Neural cell (in vitro differentiated cells): Measurements from ENCODE around the gene LHFPL4.

Experiments used
- CTCF ChIP-seq: fragments of 450-650 bp; IDR thresholded peaks from 2 replicates; pipeline ENCODE4 v1.5.1; 2014; ENCODE audit warnings: antibody characterized with exemption, mild to moderate bottlenecking, moderate library complexity; ENCODE audit not compliant: poor library complexity, severe bottlenecking
- EP300 ChIP-seq: fragments of 450-650 bp; conservative IDR thresholded peaks from 2 replicates; pipeline ENCODE4 v1.6.1; 2014; ENCODE audit warnings: antibody characterized with exemption, mild to moderate bottlenecking, moderate library complexity; ENCODE audit not compliant: poor library complexity, severe bottlenecking
- EZH2 ChIP-seq: fragments of 200-600, 300-800 bp; shearing (Covaris generic), sonication (generic); IDR thresholded peaks from 2 replicates; pipeline ENCODE4 v1.6.1; 2014; ENCODE audit warnings: antibody characterized with exemption, low read length, borderline replicate concordance, mild to moderate bottlenecking; ENCODE audit not compliant: insufficient read depth, poor library complexity, severe bottlenecking
- MXI1 ChIP-seq: fragments of 450-650 bp; conservative IDR thresholded peaks from 2 replicates; pipeline ENCODE4 v1.6.1; 2014; ENCODE audit warnings: antibody characterized with exemption, mild to moderate bottlenecking; ENCODE audit not compliant: poor library complexity, severe bottlenecking
- POLR2AphosphoS5 ChIP-seq: IDR thresholded peaks from 2 replicates; pipeline ENCODE4 v1.6.1; 2012
- RAD21 ChIP-seq: fragments of 450-650 bp; conservative IDR thresholded peaks from 2 replicates; pipeline ENCODE4 v1.6.1; 2014; ENCODE audit warnings: antibody characterized with exemption, mild to moderate bottlenecking, moderate library complexity
- REST ChIP-seq: IDR thresholded peaks from 2 replicates; pipeline ENCODE4 v1.6.1; 2012; ENCODE audit warnings: borderline replicate concordance
- SMC3 ChIP-seq: fragments of 450-650 bp; conservative IDR thresholded peaks from 2 replicates; pipeline ENCODE4 v1.6.1; 2014; ENCODE audit warnings: antibody characterized with exemption, mild to moderate bottlenecking, moderate library complexity; ENCODE audit not compliant: poor library complexity
- TAF1 ChIP-seq: IDR thresholded peaks from 2 replicates; pipeline ENCODE4 v1.6.1; 2012; ENCODE audit warnings: low read depth

DNA sequence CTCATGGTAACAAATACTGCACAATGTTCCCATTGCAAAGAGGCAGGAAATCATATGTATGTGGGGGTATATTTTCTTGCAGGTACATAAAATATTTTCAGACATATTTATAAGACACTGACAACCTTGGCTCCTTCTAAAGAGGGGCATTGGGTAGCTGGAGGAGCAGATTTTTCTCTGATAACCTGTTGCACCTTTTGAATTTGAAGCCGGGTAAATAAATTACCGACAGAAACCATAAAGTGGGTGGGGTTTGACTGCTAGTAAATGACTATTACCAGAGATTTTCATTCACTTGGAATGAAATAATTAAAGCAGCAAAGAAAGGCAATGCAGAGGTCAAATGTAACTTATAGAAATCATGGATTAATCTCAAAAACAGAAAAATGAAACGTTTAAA lies 19.2 kb downstream of the LHFPL4 start:
- TF ChIP-seq POLR2AphosphoS5 (no peak), CTCF (no peak), EZH2 (no peak), EP300 (no peak), REST (no peak), MXI1 (no peak), SMC3 (no peak), TAF1 (no peak), RAD21 (no peak)
